ENCODE data around the gene UGT1A10. TPM values are rescaled to one million over a fixed set of nuclear protein-coding genes. Genes with fewer than 3 reads are reported as not detected.

UGT1A10 gene
- polyA plus RNA-seq, 1 experiment, result not detected

GRCh38 chr2:233600386-233600785, 35.9 kb upstream of the UGT1A10 start:
- TF ChIP-seq CTCF (IDR thresholded peaks at IDR 0.05; ENCODE audit: insufficient read depth, low read depth, low read length), result no peak
- H3K36me3 ChIP-seq (ENCODE audit: control insufficient read depth, insufficient read depth, low read length), result no peaks in the 10 kb centered on the region
- peaks cover 4% of the 10 kb centered on the region; the same call in 1 of the 2 replicates for H3K27me3 ChIP-seq (ENCODE audit: control insufficient read depth, insufficient read depth, low read length)
- ChIA-PET CTCF (no interaction called here), POLR2A (no interaction called here)
- no peak overlapping the region for H3K4me3 ChIP-seq (ENCODE audit: low read depth, low read length)
- DNase-seq (ENCODE audit: low read depth), result no peak

GRCh38 chr2:233602076-233602475, 34.2 kb upstream of the UGT1A10 start:
- ChIA-PET CTCF (interaction anchor here (0.9 to 1.0 kb wide), 2 partner anchors 11 to 12 kb away, joined by 3 read pairs; no protein-coding TSS in a partner anchor), POLR2A (no interaction called here)
- Histone ChIP-seq H3K27me3 (ENCODE audit: control insufficient read depth, insufficient read depth, low read length) (peaks cover 4% of the 10 kb centered on the region; the same call in 1 of the 2 replicates), H3K4me3 (ENCODE audit: low read depth, low read length) (no peak overlapping the region), H3K36me3 (ENCODE audit: control insufficient read depth, insufficient read depth, low read length) (no peaks in the 10 kb centered on the region)
- TF ChIP-seq CTCF (IDR thresholded peaks at IDR 0.05; ENCODE audit: insufficient read depth, low read depth, low read length), result no peak
- no peak for DNase-seq (ENCODE audit: low read depth)

GRCh38 chr2:233603520-233603919, 32.7 kb upstream of the UGT1A10 start:
- no peak for TF ChIP-seq CTCF (IDR thresholded peaks at IDR 0.05; ENCODE audit: insufficient read depth, low read depth, low read length)
- Histone ChIP-seq H3K27me3 (ENCODE audit: control insufficient read depth, insufficient read depth, low read length) (peaks cover 4% of the 10 kb centered on the region; the same call in 1 of the 2 replicates), H3K36me3 (ENCODE audit: control insufficient read depth, insufficient read depth, low read length) (no peaks in the 10 kb centered on the region), H3K4me3 (ENCODE audit: low read depth, low read length) (no peak overlapping the region)
- CTCF ChIA-PET, result no interaction called here
- POLR2A ChIA-PET, result no interaction called here
- no peak for DNase-seq (ENCODE audit: low read depth)

- ChIA-PET CTCF (interaction anchor here (0.9 kb wide), 1 partner anchor 111 kb away, joined by 3 read pairs; no protein-coding TSS in a partner anchor), POLR2A (no interaction called here)
- Histone ChIP-seq H3K36me3 (ENCODE audit: control insufficient read depth, insufficient read depth, low read length) (no peaks in the 10 kb centered on the region), H3K27me3 (ENCODE audit: control insufficient read depth, insufficient read depth, low read length) (peaks cover 4% of the 10 kb centered on the region; the same call in 1 of the 2 replicates), H3K4me3 (ENCODE audit: low read depth, low read length) (no peak overlapping the region)
- no peak for DNase-seq (ENCODE audit: low read depth)
- TF ChIP-seq CTCF (IDR thresholded peaks at IDR 0.05; ENCODE audit: insufficient read depth, low read depth, low read length), result no peak
Observed at GRCh38 chr2:233604826-233605225, 31.4 kb upstream of the UGT1A10 start.

GRCh38 chr2:233605680-233606079, 30.6 kb upstream of the UGT1A10 start:
- no peak overlapping the region for H3K4me3 ChIP-seq (ENCODE audit: low read depth, low read length)
- H3K36me3 ChIP-seq (ENCODE audit: control insufficient read depth, insufficient read depth, low read length), result no peaks in the 10 kb centered on the region
- no peak for DNase-seq (ENCODE audit: low read depth)
- ChIA-PET CTCF (no interaction called here), POLR2A (no interaction called here)
- H3K27me3 ChIP-seq (ENCODE audit: control insufficient read depth, insufficient read depth, low read length), result no peaks in the 10 kb centered on the region
- TF ChIP-seq CTCF (IDR thresholded peaks at IDR 0.05; ENCODE audit: insufficient read depth, low read depth, low read length), result no peak

All from BJ (cell line).